NCI-H82 treated with DMSO at 0.1 percent for 48 hours (cell line): Measurements from ENCODE around the gene LGALS9.

Source experiments
- DNase-seq: peaks from one replicate; lab custom pipeline; 2025; ENCODE audit not compliant: unreplicated experiment; lab: John Stamatoyannopoulos, UW

The LGALS9 gene

GRCh38 chr17:27602721-27603420 is 28.1 kb upstream of the LGALS9 start:
- peak; percentile 23 for DNase-seq

GRCh38 chr17:27603421-27603770 is 27.6 kb upstream of the LGALS9 start:
- DNase-seq: no peak

- DNase-seq: no peak
These were observed 26.9 kb upstream of the LGALS9 start for GRCh38 chr17:27603880-27604794.

- no peak for DNase-seq
These were observed 25.6 kb upstream of the LGALS9 start for GRCh38 chr17:27605409-27605808.

- no peak for DNase-seq
These were observed 23.4 kb upstream of the LGALS9 start for GRCh38 chr17:27607521-27608091.

- DNase-seq: no peak
These were observed 22.4 kb upstream of the LGALS9 start for GRCh38 chr17:27608328-27609230.

GRCh38 chr17:27609611-27610303 is 21.2 kb upstream of the LGALS9 start:
- no peak for DNase-seq

- no peak for DNase-seq
These were observed 20.7 kb upstream of the LGALS9 start for GRCh38 chr17:27610304-27610677.

GRCh38 chr17:27612160-27612770 is 18.7 kb upstream of the LGALS9 start:
- DNase-seq: no peak

- DNase-seq: no peak
These were observed 17.6 kb upstream of the LGALS9 start for GRCh38 chr17:27613433-27613832.

GRCh38 chr17:27615121-27615520 is 15.9 kb upstream of the LGALS9 start:
- DNase-seq: no peak

- no peak for DNase-seq
These were observed 14.6 kb upstream of the LGALS9 start for GRCh38 chr17:27616414-27616813.

GRCh38 chr17:27618417-27618816 is 12.6 kb upstream of the LGALS9 start:
- no peak for DNase-seq

- no peak for DNase-seq
These were observed 10.3 kb upstream of the LGALS9 start for GRCh38 chr17:27620721-27621120.

- no peak for DNase-seq
These were observed 9.5 kb upstream of the LGALS9 start for GRCh38 chr17:27621536-27621935.

- DNase-seq: no peak
These were observed 8.9 kb upstream of the LGALS9 start for GRCh38 chr17:27621942-27622559.

- no peak for DNase-seq
These were observed 8.0 kb upstream of the LGALS9 start for GRCh38 chr17:27622986-27623385.

GRCh38 chr17:27623614-27624013 is 7.4 kb upstream of the LGALS9 start:
- DNase-seq: no peak

GRCh38 chr17:27624539-27624938 is 6.4 kb upstream of the LGALS9 start:
- DNase-seq: peak; percentile 94

- no peak for DNase-seq
These were observed 5.1 kb upstream of the LGALS9 start for GRCh38 chr17:27625856-27626255.
